ENCODE data around the gene SYNGR1.
"Not testable (repeated sequence)": the region's sequence is repeated elsewhere in the genome, so short reads cannot be mapped to it uniquely, and the experiment has no call there.

The SYNGR1 gene

DNA sequence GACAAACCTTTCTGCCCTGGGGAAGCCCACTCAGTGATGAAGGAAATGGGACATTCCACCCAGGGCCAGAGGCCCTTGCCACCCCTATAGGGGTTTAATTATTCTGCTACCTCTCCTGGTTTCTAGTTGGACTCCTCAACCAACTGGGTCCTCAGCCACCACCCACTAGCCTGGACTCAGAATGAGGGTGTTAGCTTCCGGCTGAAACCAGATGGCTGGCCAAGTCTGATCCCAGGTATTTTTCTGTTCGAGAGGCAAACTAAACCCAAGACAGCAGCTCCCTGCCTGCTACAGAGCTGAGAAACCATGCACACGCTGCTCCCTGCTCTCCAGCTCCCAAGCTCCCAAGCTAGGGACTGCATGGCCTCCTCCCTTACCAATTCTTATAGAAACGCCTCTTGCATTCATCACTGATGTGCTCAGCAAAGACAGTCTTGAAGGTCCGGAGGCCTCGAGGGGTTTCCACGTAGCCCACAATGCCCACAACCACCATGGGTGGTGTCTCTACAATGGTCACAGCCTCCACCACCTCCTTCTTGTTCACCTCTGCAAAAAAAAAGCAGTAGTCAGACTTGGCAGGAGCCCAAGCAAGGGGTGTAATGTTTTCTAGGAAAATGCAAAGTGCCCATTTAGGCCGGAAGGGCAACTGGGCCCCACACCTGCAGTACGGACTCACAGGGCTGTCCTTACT is 32.6 kb upstream of the SYNGR1 start:
- no peak for FAIRE-seq

DNA sequence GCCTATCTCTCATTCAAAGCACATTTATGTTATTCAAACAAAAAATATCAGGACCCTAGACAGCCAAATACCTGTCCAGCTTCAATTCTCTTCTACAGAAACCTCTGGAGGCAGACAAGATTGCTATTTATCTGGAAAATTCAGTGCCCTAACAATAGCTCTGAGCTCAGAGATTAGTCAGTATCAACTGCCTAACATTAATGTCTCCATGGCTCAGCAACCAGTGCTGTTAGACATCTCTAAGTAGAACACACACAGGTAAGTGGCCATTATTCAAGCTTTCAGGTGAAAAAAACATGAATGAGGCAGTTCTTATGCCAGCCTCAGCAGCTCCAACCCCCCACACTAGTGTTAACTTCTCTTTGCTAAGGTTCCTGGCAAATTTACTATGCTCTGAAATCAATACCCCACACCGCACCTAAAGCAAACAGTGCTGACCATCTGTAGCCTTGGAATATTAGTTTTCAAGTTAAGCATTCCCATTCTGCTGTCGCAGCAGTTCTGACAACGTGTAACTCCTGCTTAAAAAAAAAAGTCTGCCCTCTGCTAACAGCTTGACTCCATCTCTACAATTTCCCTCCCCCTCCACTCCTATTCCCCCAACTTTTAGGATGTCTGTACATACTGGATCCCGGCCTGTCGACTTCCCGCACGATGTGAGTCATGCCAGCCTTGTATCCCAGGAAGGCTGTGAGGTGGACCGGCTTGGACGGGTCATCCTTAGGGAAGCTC is 31.9 kb upstream of the SYNGR1 start:
- no peak for FAIRE-seq

DNA sequence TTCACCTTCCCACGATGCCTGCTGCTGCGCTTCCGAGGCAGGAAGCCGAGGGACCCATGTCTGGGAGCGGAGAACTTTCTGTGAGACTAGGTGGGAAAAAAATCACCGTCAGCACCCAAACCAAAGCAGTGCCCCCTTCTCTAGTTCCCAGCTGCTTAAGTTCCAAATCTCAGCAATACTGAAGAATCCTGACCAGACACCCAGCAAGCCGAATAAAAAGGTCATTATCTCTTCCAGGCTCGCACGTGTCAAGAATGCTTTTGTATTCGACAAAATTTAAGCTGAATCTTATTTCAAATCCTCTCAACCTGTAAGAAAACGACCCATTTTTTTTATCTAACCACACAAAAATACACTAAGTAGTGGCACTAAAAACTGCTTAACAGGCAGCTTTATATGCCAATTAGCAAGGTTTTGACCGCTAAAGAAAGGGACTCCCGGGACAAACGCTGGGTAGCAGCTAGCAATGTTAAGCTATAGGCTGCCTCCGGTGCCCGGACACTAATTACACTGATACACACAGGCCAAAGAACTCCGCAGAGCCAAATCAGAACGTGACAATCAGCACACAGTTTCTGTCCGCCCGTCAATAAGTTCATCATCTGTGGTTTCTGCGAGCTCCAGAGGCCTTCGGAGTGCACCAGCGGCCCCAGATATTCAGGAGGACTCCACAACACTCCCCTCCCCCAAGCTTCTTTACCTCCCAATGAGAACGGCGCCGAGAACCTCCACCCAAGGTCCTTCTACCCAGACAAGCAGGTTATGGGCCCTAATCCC is 31.1 kb upstream of the SYNGR1 start:
- no peak for FAIRE-seq

DNA sequence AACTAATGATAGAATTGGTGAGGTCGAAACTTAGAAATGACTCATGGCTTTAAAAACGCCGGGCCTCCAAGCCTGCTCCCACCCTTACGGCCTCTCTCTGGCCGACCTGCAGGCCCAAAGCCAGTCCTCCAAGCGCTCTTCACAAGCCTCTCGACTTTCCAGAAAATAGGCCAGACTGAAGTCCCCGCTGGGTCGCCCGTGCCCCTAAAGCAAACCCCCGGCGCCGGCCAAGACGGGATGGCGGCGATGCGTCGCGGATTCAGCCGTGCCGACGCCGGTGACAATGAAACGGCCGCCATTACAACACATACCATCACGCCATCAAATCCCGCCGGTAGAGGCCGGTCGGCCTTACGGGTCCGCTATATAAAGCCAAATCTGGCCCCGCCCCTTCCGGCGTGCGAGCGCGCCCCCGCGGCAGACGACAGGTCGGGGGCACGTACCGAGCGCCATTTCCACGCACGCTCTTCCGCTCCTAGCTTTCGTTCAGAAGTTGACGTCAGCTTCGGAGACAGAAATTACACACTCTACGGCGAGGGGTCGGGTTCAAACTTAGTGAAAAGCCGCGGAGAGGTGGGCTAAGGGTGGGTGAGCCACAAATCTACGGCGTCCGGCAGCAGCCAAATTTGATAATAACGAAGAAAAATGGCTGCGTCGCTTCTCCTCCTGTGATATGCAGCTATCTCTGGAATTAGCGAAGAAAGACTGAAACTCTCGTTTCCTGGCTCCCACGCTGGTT is 30.3 kb upstream of the SYNGR1 start, which contains the start of gene RPL3:
RPL3 (minus strand) TSS at position 340 of the 739 bp plus-strand sequence; CDS start at position 314, 26 bp downstream.
- peak; percentile 98 for FAIRE-seq

DNA sequence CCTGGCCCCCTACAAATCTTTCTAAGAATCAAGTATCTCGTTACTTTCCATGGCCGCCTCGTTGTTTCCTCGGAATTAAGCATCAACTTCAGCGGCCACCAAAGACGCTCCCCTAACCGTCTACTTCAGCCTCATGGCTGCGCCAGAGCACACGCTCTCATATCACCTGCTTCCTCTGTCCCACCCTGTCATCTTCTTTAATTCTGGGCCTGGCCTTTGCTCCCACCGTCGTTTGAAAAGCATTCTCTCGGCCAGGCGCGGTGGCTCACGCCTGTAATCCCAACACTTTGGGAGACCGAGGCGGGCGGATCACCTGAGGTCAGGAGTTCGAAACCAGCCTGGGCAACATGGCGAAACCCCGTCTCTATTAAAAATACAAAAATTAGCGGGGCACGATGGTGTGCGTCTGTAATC is 29.2 kb upstream of the SYNGR1 start:
- not testable (repeated sequence) for FAIRE-seq

DNA sequence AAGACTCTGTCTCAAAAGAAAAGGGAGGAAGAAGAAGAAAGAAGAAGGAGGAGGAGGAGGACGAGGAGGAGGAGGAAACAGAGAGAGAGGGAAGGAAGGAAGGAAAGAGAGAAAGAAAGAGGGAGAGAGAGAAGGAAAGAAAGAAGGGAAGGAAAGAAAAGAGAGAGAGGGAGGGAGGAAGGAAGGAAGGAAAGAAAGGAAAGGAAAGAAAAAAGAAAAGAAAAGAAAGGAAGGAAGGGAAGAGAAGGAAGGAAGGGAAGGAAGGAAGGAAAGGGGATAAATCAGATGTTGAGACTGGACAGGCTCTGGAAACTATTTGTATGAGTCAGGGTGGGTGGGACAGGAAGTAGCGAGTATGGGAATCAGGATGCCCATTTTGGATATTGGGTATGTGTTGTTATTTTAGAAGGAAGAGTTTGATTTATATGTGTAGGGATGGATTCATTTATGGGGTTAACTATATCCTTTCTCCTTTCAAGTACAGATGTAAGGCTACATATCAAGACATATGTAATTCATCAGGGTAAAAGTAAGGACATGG is 24.3 kb upstream of the SYNGR1 start:
- FAIRE-seq, result no peak

DNA sequence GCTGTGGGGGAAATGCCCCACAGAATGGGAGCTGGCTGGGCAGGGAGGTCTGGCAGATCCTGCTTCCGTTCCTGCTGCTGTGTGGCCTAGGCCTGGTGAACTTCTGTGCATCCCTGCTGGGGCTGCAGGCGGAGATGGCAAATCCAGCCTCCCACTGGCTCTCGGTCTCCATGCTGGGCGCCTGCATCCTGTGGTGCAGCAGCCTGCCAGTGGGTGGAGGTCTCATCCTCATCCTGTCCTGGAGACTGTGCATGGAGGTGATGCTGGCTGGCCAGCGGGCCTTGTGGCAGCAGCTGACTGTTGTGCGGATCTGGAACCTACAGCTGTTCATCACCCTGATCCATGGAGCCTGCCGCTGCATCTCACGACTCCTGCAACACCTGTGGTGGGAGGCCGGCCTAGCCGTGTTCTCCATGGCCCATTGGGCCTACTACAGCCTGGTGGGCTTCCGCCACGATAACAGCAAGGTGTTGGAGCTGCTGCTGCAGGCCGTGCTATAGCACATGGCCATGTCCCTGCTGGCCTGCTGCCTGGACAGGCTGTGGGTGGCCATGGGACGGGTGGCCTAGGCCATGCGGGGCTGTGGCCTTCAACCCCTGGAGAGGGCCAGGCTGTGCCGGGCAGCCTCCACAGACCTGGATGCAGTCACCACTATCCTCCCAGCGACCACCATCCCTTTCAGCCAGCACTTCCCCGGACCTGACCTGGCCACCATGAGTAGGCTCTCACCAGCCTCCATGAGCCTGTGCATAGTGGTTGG is 21.6 kb upstream of the SYNGR1 start:
- no peak for FAIRE-seq

DNA sequence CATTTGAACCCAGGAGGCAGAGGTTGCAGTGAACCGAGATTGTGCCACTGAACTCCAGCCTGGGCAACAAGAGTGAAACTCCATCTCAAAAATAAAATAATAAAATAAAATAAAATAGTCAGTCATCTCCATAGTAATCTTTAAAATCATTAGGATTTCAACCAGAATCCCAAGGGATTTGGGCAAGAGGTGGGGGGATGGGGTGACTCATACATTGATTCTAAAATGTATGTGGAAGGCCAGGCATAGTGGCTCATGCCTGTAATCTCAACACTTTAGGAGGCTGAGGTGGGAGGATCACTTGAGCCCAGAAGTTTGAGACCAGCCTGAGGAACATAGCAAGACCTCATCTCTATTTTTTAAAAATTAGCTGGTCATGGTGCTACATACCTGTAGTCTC is 19.2 kb upstream of the SYNGR1 start:
- FAIRE-seq, result not testable (repeated sequence)

DNA sequence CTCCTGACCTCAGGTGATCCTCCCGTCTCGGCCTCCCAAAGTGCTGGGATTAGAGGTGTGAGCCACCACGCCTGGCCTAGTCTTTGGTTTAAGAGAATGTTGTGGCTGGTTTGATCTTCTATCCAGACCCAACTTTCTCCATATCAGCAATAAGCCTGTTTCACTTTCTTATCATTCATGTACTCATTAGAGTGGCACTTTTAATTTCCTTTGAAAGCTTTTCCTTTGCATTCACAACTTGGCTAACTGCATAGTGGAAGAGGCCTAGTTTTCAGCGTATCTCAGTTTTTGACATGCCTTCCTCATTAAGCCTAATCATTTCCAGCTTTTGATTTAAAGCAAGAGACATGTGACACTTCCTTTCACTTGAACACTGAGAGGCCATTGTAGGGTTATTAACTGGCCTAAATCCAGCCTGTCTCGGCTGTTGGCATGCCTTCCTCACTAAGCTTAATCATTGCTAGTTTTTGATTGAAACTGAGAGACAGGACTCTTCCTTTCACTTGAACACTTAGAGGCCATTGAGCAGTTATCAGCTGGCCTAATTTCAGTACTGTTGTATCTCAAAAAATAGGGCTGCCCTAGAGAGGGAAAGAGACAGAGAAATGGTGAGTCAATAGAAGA is 17.2 kb upstream of the SYNGR1 start:
- no peak for FAIRE-seq

DNA sequence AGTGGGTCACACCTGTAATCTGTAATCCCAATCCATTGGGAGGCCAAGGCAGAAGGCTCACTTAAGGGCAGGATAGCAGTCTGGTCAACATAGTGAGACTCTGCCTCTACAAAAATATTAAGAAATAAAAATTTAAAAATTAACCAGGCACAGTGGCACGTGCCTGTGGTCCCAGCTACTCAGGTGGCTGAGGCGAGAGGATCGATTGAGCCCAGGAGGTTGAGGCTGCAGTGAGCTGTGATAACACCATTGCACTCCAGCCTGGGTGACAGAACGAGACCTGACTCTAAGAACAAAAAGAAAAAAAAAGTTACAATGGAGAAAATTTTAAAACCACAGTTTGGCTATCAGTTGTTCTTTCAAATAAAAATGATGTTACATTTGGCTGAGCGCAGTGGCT is 13.4 kb upstream of the SYNGR1 start:
- no peak for FAIRE-seq

DNA sequence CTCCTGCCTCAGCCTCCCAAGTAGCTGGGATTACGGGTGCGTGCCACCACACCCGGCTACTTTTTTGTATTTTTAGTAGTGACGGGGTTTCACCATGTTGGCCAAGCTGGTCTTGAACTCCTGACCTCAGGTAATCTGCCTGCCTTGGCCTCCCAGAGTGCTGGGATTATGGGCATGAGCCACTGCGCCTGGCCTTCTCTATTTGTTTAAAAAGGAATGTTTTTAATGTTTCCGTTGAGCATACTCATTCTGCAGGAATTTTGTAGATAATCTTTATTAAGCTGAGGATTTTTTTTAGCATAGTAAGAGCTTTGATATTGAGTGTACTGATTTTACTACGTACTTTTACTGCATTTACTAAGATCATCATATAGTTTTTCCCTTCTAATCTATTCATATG is 10.0 kb upstream of the SYNGR1 start:
- FAIRE-seq, result not testable (repeated sequence)

DNA sequence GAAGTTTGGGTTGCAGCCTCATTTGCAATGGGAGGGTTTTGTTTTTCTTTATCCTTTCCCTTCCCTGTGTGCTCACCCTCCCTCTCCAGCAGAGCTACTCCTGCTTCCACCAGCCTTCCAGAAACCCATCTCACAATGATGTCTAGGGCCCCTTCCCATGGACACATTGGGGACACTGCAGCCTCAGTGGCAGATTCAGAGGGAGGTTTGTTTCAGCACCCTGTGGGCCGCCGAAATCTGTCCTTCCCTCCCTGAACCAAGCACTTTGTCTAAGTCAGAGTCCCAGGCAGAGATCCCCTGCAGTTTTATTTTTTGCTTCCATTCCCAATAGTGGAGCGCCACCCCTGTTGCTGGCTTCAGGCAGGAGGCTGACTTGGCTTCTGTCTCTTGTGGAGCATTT is 8.6 kb upstream of the SYNGR1 start:
- no peak for FAIRE-seq

DNA sequence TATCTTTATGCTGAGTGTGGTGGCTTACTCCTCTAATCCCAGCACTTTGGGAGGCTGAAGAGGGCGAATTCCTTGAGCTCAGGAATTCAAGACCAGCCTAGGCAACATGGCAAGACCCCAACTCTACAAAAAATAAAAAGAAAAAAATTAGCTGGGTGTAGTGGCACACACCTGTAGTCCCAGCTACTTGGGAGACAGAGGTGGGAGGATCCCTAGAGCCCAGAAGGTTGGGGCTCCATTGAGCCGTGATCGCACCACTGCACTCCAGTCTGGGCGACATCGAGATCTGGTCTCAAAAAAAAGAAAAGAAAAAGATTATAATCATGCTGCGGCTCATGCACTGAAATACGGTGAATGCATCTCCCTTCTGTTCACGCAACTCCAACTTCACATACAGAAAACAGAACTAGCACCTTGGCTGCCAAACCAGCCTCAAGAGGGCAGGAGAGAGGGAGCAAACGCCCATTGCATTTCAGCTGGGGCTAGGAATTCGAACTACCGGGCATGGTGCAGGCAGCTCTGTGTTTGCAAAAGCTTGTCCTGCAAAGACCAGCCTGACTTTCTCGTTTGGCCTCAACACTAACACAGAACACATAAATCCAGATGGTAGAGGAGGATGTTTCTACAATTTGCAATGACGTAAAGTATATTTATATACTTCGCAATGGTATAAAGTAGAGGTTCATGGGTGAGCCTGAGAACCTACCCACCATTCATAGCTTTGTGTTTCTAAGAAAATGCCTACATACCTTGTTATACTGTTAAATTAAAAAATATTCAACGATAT is 6.3 kb upstream of the SYNGR1 start:
- FAIRE-seq, result peak; percentile 83

DNA sequence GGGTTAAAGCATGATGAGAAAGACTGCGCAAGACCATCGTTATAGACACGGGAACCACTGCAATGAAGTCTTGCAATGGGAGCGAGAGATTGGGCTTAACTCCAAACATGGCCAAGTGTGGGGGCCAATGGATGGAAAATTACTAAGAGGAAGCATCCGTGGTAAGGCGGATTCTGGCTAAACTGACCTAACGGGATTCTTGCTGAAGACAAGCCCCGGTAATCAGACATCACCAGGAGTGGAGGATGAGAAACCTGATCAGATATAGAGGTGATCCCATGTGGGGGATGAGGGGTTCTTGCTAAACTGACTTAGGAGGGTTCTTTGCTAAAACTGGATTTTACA is 5.8 kb upstream of the SYNGR1 start:
- no peak for FAIRE-seq

DNA sequence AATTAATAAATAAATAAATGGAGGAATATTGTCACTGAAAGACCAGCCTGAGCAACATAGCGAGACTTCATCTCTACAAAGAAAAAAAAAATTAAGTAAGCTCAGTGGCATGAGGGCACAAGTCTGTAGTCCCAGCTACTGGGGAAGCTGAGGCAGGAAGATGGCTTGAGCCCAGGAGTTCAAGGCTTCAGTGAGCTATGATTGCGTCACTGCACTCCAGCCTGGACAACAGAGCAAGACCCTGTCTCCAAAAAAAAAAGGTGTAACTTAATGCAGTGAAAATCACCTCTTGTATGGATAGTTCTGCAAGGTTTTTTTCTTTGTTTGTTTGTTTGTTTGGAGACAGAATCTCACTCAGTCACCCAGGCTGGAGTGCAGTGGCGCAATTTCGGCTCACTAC is 4.6 kb upstream of the SYNGR1 start:
- FAIRE-seq, result no peak

DNA sequence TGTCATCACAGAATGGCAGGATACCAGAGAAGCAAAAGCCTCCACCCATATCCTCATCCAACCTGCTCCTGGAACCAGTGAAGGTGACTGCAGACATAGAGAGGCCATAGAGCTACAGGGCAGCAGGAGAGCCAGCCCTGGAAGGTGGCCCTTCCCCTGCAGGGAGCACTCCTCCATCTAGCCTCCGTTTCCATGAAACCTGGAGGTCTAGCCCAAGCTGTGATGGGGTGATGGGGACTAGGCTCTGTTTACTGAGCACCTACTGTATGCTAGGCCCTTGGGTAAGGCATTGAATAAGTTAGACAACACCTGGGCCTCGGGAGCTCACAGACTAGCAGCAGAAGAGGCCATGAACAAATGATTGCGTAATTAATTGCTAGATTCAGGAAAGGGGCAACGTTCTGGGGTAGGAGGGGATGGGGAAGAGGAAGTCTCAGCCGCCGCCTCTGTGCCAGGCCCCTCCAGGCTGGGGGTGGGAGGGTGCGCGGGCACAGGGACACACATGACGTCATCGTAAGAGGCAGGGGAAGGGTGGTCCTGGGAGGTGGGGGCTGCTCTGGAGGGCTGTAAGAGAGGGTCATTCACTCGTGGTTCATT is 784 bp upstream of the SYNGR1 start:
- no peak for FAIRE-seq

DNA sequence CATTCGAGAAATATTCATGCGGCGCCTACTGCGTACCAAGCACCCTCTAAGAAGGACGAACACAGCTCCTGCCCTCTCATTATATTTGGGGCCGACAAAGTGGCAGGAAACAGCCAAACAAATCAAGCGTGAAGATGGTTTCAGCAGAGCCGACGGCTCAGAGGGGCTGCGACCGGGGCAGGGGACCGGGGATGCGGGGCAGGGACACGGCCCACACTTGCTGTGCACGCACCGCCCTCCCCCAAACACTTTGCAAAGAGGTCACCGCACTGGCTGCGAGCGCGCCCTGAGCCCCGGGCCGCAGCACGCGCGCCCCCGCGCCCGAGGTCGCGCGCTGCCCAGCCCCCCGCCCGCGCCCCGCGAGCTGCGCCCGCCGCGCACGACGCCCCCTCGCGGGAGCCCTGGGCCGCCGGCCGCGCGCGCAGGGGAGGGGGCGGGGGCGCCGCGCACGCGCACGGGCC is 255 bp upstream of the SYNGR1 start:
- FAIRE-seq, result no peak

DNA sequence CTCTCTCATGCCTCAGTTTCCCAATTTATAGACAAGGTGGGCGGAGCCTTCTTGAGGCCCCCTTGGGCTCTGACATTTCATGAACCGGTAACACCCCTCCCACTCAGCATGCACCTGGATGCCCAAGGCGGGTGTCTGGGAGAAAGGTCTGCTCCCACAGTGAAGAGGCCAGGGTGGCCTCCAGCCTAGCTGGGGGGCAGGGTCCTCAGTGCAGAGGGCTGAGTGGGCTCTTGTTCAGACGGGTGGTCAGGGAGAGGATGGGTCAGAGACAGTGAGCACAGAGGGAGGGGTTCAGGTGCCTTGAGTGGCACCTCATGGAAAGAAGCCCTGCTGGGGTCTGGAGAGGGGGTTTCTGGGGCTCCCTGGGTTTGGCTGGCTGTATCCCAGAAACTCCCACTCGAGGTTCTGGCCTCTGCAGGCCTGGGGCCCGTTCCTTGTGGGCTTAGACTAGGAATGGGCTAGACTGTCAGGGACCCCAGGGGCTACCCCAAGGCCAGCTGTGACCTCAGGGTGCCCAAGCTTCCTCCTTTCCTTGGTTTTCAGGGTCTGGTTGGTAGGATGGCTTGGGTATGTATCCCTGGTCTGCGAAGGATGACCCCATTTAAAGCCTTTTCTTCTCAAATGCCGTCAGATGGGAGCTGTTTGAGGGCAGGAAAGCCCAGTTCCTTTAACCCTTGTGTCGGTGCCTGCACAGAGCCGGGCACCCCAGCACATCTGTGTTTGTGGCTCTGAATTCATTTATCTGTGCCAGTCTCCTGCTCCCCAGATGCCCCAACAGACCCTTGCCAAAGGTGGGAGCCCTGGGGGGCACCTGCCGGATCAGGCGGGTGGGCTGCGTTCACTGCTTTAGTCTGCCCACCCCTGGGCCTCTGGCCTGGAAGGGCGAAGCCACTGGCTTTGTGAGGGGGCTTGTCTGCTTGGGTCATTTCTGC is 1.2 kb downstream of the SYNGR1 start:
- FAIRE-seq, result no peak

DNA sequence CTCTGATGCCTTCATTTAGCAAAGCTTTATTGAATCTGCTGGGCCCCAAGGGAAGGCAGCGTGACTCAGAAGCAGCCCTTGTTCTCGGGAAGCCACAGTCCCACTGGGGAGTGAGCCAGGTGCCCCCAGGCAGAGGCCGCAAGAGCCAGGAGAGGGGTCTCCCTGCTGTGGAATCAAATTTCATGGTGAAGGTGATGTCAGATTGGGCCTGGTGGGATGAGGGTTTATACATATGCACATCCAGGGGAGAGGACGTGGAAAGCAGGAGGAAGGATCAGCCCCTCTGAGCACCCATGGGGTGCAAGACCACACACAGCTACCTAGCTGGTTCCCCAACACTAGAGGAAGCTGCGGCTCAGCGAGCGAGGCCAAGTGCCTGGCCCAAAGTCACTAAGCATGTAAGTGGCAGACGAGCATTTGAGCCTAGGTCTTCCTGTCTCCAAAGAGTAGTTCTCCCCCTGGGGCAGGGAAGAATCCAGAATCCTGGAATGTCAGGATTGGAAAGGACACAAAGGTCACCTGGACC is 2.0 kb downstream of the SYNGR1 start:
- no peak for FAIRE-seq

All from A204.1 (cell line).